Ectodermal cell (in vitro differentiated cells): ENCODE results near the gene PYCR2. TPM values are rescaled to one million over a fixed set of nuclear protein-coding genes. Genes with fewer than 3 reads are reported as not detected.
A peak's percentile ranks its signal among the peaks of the same experiment; 100 is the strongest.
"Not testable (repeated sequence)": the region's sequence is repeated elsewhere in the genome, so short reads cannot be mapped to it uniquely, and the experiment has no call there.

Source experiments
- H3K27ac ChIP-seq: 2 replicates; pipeline ENCODE4 v1.7.0; 2013; ENCODE audit warnings: mild to moderate bottlenecking, low read depth, low read length; ENCODE audit not compliant: insufficient read depth, poor library complexity, severe bottlenecking
- H3K27me3 ChIP-seq: 2 replicates; pipeline ENCODE4 v1.7.0; 2013; ENCODE audit warnings: mild to moderate bottlenecking, low read length; ENCODE audit not compliant: insufficient read depth, control insufficient read depth, poor library complexity, severe bottlenecking
- H3K36me3 ChIP-seq: one replicate; pipeline ENCODE4 v1.7.0; 2013; ENCODE audit warnings: low read length; ENCODE audit not compliant: control insufficient read depth, insufficient read depth
- H3K4me1 ChIP-seq: one replicate; pipeline ENCODE4 v1.7.0; 2013; ENCODE audit warnings: low read length; ENCODE audit not compliant: control insufficient read depth, insufficient read depth
- H3K4me3 ChIP-seq: 2 replicates; pipeline ENCODE4 v1.7.0; 2013; ENCODE audit warnings: low read depth, low read length, control low read depth; ENCODE audit not compliant: insufficient read depth
- H3K9me3 ChIP-seq: 2 replicates; pipeline ENCODE4 v1.7.0; 2013; ENCODE audit warnings: mild to moderate bottlenecking, low read length, moderate library complexity; ENCODE audit not compliant: control insufficient read depth
- WGBS, 2 experiments: methylation state at CpG; one replicate each; pipeline ENCODE4 v1.1.7; 2013; ENCODE audit warnings: missing lambda C conversion rate in 2 of 2; 5-methylcytosine and 5-hydroxymethylcytosine counted together
- polyA plus RNA-seq, 4 experiments: library from polyadenylated mRNA; stranded (reverse); fragments of 50-300 nt; gene quantifications; one replicate each; pipeline ENCODE4 v1.2.3, GENCODE V29; 2013

The PYCR2 gene
- 57.7 TPM for polyA plus RNA-seq (2013, experiment 1 of 4)
- 51.6 TPM for polyA plus RNA-seq (2013, experiment 2 of 4)
- polyA plus RNA-seq (2013, experiment 3 of 4) = 44.4 TPM
- polyA plus RNA-seq (2013, experiment 4 of 4) = 44.4 TPM

- WGBS, 2 experiments = 0% methylated on average over 80 of the region's 80 CpGs
- peaks cover 11% of the 10 kb centered on the region for H3K4me1 ChIP-seq
- H3K27ac ChIP-seq = peak within 1 kb of the TSS; percentile 81
- no peaks in the 10 kb centered on the region for H3K9me3 ChIP-seq
- H3K36me3 ChIP-seq = peaks cover 19% of the 10 kb centered on the region
- peak within 1 kb of the TSS; percentile 83 for H3K4me3 ChIP-seq
- no peaks in the 10 kb centered on the region for H3K27me3 ChIP-seq
Measured at GRCh38 chr1:225923692-225924555, at the start of gene PYCR2. PYCR2 (minus strand) TSS chr1:225924250; CDS start chr1:225924110, 140 bp downstream.

GRCh38 chr1:225973158-225973557, 49.1 kb upstream of the PYCR2 start:
- Histone ChIP-seq H3K4me1 (no peaks in the 10 kb centered on the region), H3K4me3 (no peak overlapping the region), H3K27me3 (no peaks in the 10 kb centered on the region), H3K27ac (no peak overlapping the region), H3K9me3 (no peaks in the 10 kb centered on the region), H3K36me3 (no peaks in the 10 kb centered on the region)
- 94 to 95% methylated on average over 5 of the region's 5 CpGs for WGBS, 2 experiments

- Histone ChIP-seq H3K36me3 (no peaks in the 10 kb centered on the region), H3K4me1 (no peaks in the 10 kb centered on the region), H3K27me3 (no peaks in the 10 kb centered on the region), H3K27ac (no peak overlapping the region), H3K4me3 (no peak overlapping the region), H3K9me3 (no peaks in the 10 kb centered on the region)
- 94 to 95% methylated on average over 15 of the region's 15 CpGs for WGBS, 2 experiments
Measured at GRCh38 chr1:225972344-225973152, 48.5 kb upstream of the PYCR2 start.

- H3K27me3 ChIP-seq, H3K4me3 ChIP-seq, H3K4me1 ChIP-seq, H3K9me3 ChIP-seq, H3K36me3 ChIP-seq, H3K27ac ChIP-seq: not testable (repeated sequence)
- WGBS, 2 experiments = 95% methylated on average over 16 of the region's 16 CpGs
Measured at GRCh38 chr1:225970592-225971157, 46.6 kb upstream of the PYCR2 start.

GRCh38 chr1:225969751-225970150, 45.7 kb upstream of the PYCR2 start:
- H3K4me3 ChIP-seq, H3K9me3 ChIP-seq, H3K36me3 ChIP-seq, H3K4me1 ChIP-seq, H3K27ac ChIP-seq, H3K27me3 ChIP-seq: not testable (repeated sequence)
- 97% methylated on average over 28 of the region's 28 CpGs for WGBS, 2 experiments

- no peaks in the 10 kb centered on the region for H3K9me3 ChIP-seq
- no peaks in the 10 kb centered on the region for H3K27me3 ChIP-seq
- H3K4me1 ChIP-seq = no peaks in the 10 kb centered on the region
- no peaks in the 10 kb centered on the region for H3K36me3 ChIP-seq
- H3K4me3 ChIP-seq = no peak overlapping the region
- no peak overlapping the region for H3K27ac ChIP-seq
- WGBS, 2 experiments = 86 to 94% methylated on average over 5 of the region's 5 CpGs
Measured at GRCh38 chr1:225965231-225965630, 41.2 kb upstream of the PYCR2 start.

GRCh38 chr1:225963735-225964530, 39.9 kb upstream of the PYCR2 start:
- no peaks in the 10 kb centered on the region for H3K36me3 ChIP-seq
- H3K4me1 ChIP-seq = no peaks in the 10 kb centered on the region
- no peaks in the 10 kb centered on the region for H3K27me3 ChIP-seq
- H3K4me3 ChIP-seq = no peak overlapping the region
- WGBS, 2 experiments = 94% methylated on average over 14 of the region's 15 CpGs
- no peaks in the 10 kb centered on the region for H3K9me3 ChIP-seq
- H3K27ac ChIP-seq = no peak overlapping the region

GRCh38 chr1:225962440-225962975, 38.5 kb upstream of the PYCR2 start:
- WGBS, 2 experiments = 29 to 39% methylated on average over 19 to 21 of the region's 21 CpGs
- no peaks in the 10 kb centered on the region for H3K9me3 ChIP-seq
- no peaks in the 10 kb centered on the region for H3K27me3 ChIP-seq
- H3K4me3 ChIP-seq = no peak overlapping the region
- H3K36me3 ChIP-seq = no peaks in the 10 kb centered on the region
- no peaks in the 10 kb centered on the region for H3K4me1 ChIP-seq
- H3K27ac ChIP-seq = no peak overlapping the region

- 89 to 90% methylated on average over 20 of the region's 20 CpGs for WGBS, 2 experiments
- H3K9me3 ChIP-seq = no peaks in the 10 kb centered on the region
- H3K27ac ChIP-seq = no peak overlapping the region
- no peak overlapping the region for H3K4me3 ChIP-seq
- H3K27me3 ChIP-seq = no peaks in the 10 kb centered on the region
- H3K4me1 ChIP-seq = no peaks in the 10 kb centered on the region
- H3K36me3 ChIP-seq = no peaks in the 10 kb centered on the region
Measured at GRCh38 chr1:225961659-225962439, 37.8 kb upstream of the PYCR2 start.
